GM23338 (cell line): ENCODE measurements around the gene DOCK1. TPM values are rescaled to one million over a fixed set of nuclear protein-coding genes. Genes with fewer than 3 reads are reported as not detected.

Experiments
- ATAC-seq: fragments of 200-7000 bp; cut with Tn5 transposase; 3 replicates; pipeline ENCODE4 v1.9.1; 2020
- DNase-seq: peaks from one replicate; pipeline ENCODE4 v3.0.0-alpha.2; 2015; ENCODE audit warnings: low spot score
- H2AFZ ChIP-seq: fragments of 200-600 bp; sonication (generic); 2 replicates; pipeline ENCODE4 v1.8.0; 2016; ENCODE audit warnings: antibody characterized with exemption, mild to moderate bottlenecking, moderate library complexity
- H3F3A ChIP-seq: fragments of 200-600 bp; sonication (generic); replicated peaks from 2 replicates; pipeline ENCODE4 v1.8.0; 2017; ENCODE audit warnings: antibody characterized with exemption, mixed run types, low read depth
- H3K27ac ChIP-seq: fragments of 200-600 bp; sonication (generic); 2 replicates; pipeline ENCODE4 v1.6.1; 2016; ENCODE audit warnings: low read depth
- H3K27me3 ChIP-seq: fragments of 200-600 bp; sonication (generic); 2 replicates; pipeline ENCODE4 v1.8.0; 2016; ENCODE audit warnings: mild to moderate bottlenecking, mixed run types, moderate library complexity; ENCODE audit not compliant: insufficient read depth
- H3K36me3 ChIP-seq: fragments of 200-600 bp; sonication (generic); 2 replicates; pipeline ENCODE4 v1.8.0; 2016; ENCODE audit warnings: mild to moderate bottlenecking; ENCODE audit not compliant: insufficient read depth
- H3K4me1 ChIP-seq: fragments of 200-600 bp; sonication (generic); 2 replicates; pipeline ENCODE4 v1.8.0; 2016; ENCODE audit warnings: mild to moderate bottlenecking, moderate library complexity; ENCODE audit not compliant: insufficient read depth
- H3K4me2 ChIP-seq: fragments of 200-600 bp; sonication (generic); 2 replicates; pipeline ENCODE4 v1.7.1; 2017; ENCODE audit warnings: mixed run types
- H3K4me3 ChIP-seq: fragments of 200-600 bp; sonication (generic); 2 replicates; pipeline ENCODE4 v1.6.1; 2016; ENCODE audit warnings: mixed run types
- H3K79me2 ChIP-seq: fragments of 200-600 bp; sonication (generic); replicated peaks from 2 replicates; pipeline ENCODE4 v1.8.0; 2017; ENCODE audit warnings: mild to moderate bottlenecking; ENCODE audit not compliant: insufficient read depth
- H3K9me2 ChIP-seq: fragments of 200-600 bp; sonication (generic); 2 replicates; pipeline ENCODE4 v1.8.0; 2017; ENCODE audit not compliant: insufficient read depth
- H4K20me1 ChIP-seq: fragments of 200-600 bp; sonication (generic); replicated peaks from 2 replicates; pipeline ENCODE4 v1.8.0; 2017; ENCODE audit warnings: mild to moderate bottlenecking; ENCODE audit not compliant: insufficient read depth
- H3K27ac Mint-ChIP-seq: 2 replicates; pipeline ENCODE4 v1.8.0; 2020; ENCODE audit warnings: inconsistent platforms, mild to moderate bottlenecking, moderate library complexity, mixed read lengths
- H3K27me3 Mint-ChIP-seq: 3 replicates; pipeline ENCODE4 v1.8.0; 2022; ENCODE audit warnings: low read depth, mild to moderate bottlenecking, moderate library complexity, mixed read lengths, inconsistent platforms; ENCODE audit not compliant: insufficient read depth, poor library complexity
- H3K36me3 Mint-ChIP-seq: 3 replicates; pipeline ENCODE4 v1.8.0; 2021; ENCODE audit warnings: low read depth, mild to moderate bottlenecking, inconsistent platforms, moderate library complexity, mixed read lengths
- H3K4me1 Mint-ChIP-seq: 3 replicates; pipeline ENCODE4 v1.8.0; 2020; ENCODE audit warnings: mild to moderate bottlenecking, inconsistent platforms, mixed read lengths
- H3K4me3 Mint-ChIP-seq: 3 replicates; pipeline ENCODE4 v1.8.0; 2021; ENCODE audit warnings: moderate library complexity, mild to moderate bottlenecking, inconsistent platforms, mixed read lengths
- H3K9me3 Mint-ChIP-seq: 3 replicates; pipeline ENCODE4 v1.8.0; 2020; ENCODE audit warnings: moderate library complexity, mild to moderate bottlenecking, inconsistent platforms, mixed read lengths
- CREB1 ChIP-seq: fragments of 250-450 bp; sonication (Bioruptor Pico); IDR thresholded peaks from 2 replicates; pipeline ENCODE4 v1.5.0; 2020; ENCODE audit warnings: low read depth, mild to moderate bottlenecking, moderate library complexity
- CTCF ChIP-seq, 2 experiments: fragments of 200-600 bp in 1 of 2; sonication (generic) in 1 of 2; conservative IDR thresholded peaks; 2 replicates each; pipeline versions ENCODE4 v1.5.1 to v1.6.1; 2016 to 2017; ENCODE audit warnings: antibody characterized with exemption in 2 of 2, low read depth in 2 of 2, mild to moderate bottlenecking in 2 of 2, moderate library complexity in 1 of 2
- ETS1 ChIP-seq: IDR thresholded peaks from 2 replicates; pipeline ENCODE4 v1.6.1; 2016; ENCODE audit warnings: antibody characterized with exemption
- EZH2 ChIP-seq: fragments of 200-600 bp; sonication (generic); IDR thresholded peaks from one replicate; pipeline ENCODE4 v1.8.0; 2017; ENCODE audit warnings: antibody characterized with exemption, mild to moderate bottlenecking, low read depth; ENCODE audit not compliant: unreplicated experiment
- EZH2phosphoT487 ChIP-seq: fragments of 200-600 bp; sonication (generic); IDR thresholded peaks from one replicate; pipeline ENCODE4 v1.8.1; 2018; ENCODE audit warnings: antibody characterized with exemption; ENCODE audit not compliant: unreplicated experiment
- JUNB ChIP-seq: IDR thresholded peaks from one replicate; pipeline ENCODE4 v1.6.1; 2016; ENCODE audit warnings: antibody characterized with exemption; ENCODE audit not compliant: unreplicated experiment
- POLR2AphosphoS5 ChIP-seq: IDR thresholded peaks from 2 replicates; pipeline ENCODE4 v1.6.1; 2016; ENCODE audit warnings: antibody characterized with exemption, low read depth
- REST ChIP-seq: IDR thresholded peaks from one replicate; pipeline ENCODE4 v1.6.1; 2018; ENCODE audit warnings: antibody characterized with exemption; ENCODE audit not compliant: unreplicated experiment
- STAT1 ChIP-seq: IDR thresholded peaks from one replicate; pipeline ENCODE4 v1.6.1; 2016; ENCODE audit warnings: antibody characterized with exemption; ENCODE audit not compliant: unreplicated experiment
- ZNF114 ChIP-seq: fragments of 250-450 bp; sonication (Bioruptor Pico); IDR thresholded peaks from 2 replicates; pipeline ENCODE4 v1.5.0; 2020; ENCODE audit warnings: mild to moderate bottlenecking, moderate library complexity
- ZNF331 ChIP-seq: fragments of 250-450 bp; sonication (Bioruptor Pico); IDR thresholded peaks from 2 replicates; pipeline ENCODE4 v1.5.0; 2020; ENCODE audit warnings: low read depth, mild to moderate bottlenecking, moderate library complexity
- polyA plus RNA-seq: library from polyadenylated mRNA; unstranded; fragments of >200 nt; fragmentation: Nextera tagmentation; extraction: Ambion mirVana; gene quantifications from 2 replicates; pipeline ENCODE4 v1.2.1, GENCODE V29; 2016
- total RNA-seq: library from RNA; depleted of rRNA; stranded (reverse); fragments of >200 nt; shearing (Covaris generic); gene quantifications from 2 replicates; pipeline ENCODE4 v1.2.3, GENCODE V29; 2014

The DOCK1 gene
- total and polyA plus RNA-seq, 2 experiments from 2014 or later, result 13.2 to 55.3 TPM

GRCh38 chr10:127047878-127048238 lies 142.6 kb downstream of the DOCK1 start:
- Mint-ChIP-seq H3K4me1 (no peaks in the 10 kb centered on the region; the same call in 2 of the 3 replicates), H3K9me3 (no peaks in the 10 kb centered on the region), H3K27me3 (no peaks in the 10 kb centered on the region), H3K27ac (no peak overlapping the region), H3K4me3 (no peak overlapping the region), H3K36me3 (peaks cover 24% of the 10 kb centered on the region)
- TF ChIP-seq EZH2 (no peak), ETS1 (no peak), EZH2phosphoT487 (no peak), ZNF331 (CRISPR knock-in tag) (no peak), POLR2AphosphoS5 (no peak), STAT1 (no peak)
- Histone ChIP-seq H3K4me1 (no peaks in the 10 kb centered on the region), H3K79me2 (no peaks in the 10 kb centered on the region), H3K9me2 (no peaks in the 10 kb centered on the region), H3K4me2 (no peak overlapping the region), H2AFZ (no peak overlapping the region), H3K36me3 (no peaks in the 10 kb centered on the region), H3K27ac (no peak overlapping the region), H3K4me3 (no peak overlapping the region), H4K20me1 (no peaks in the 10 kb centered on the region; the same call in 1 of the 2 replicates), H3F3A (no peaks in the 10 kb centered on the region), H3K27me3 (no peaks in the 10 kb centered on the region)
- ATAC-seq (no peak), DNase-seq (no peak)

- Histone ChIP-seq H3K9me2 (no peaks in the 10 kb centered on the region), H3K27ac (no peak overlapping the region), H3K4me1 (no peaks in the 10 kb centered on the region), H3F3A (no peaks in the 10 kb centered on the region), H4K20me1 (no peaks in the 10 kb centered on the region; the same call in 1 of the 2 replicates), H3K36me3 (no peaks in the 10 kb centered on the region), H3K27me3 (no peaks in the 10 kb centered on the region), H3K4me2 (no peak overlapping the region), H2AFZ (no peak overlapping the region), H3K4me3 (no peak overlapping the region), H3K79me2 (no peaks in the 10 kb centered on the region)
- Mint-ChIP-seq H3K9me3 (no peaks in the 10 kb centered on the region), H3K4me3 (no peak overlapping the region), H3K4me1 (no peaks in the 10 kb centered on the region; the same call in 2 of the 3 replicates), H3K36me3 (peaks cover 24% of the 10 kb centered on the region), H3K27me3 (no peaks in the 10 kb centered on the region), H3K27ac (no peak overlapping the region)
- DNase-seq (no peak), ATAC-seq (no peak)
- TF ChIP-seq REST (no peak), JUNB (no peak), CTCF (conservative IDR thresholded peaks at IDR 0.05; ENCODE audit: low read depth in 2 of 2) (no peak), ZNF331 (CRISPR knock-in tag) (no peak), POLR2AphosphoS5 (no peak), EZH2 (no peak), CREB1 (CRISPR knock-in tag) (no peak), ZNF114 (CRISPR knock-in tag) (no peak), EZH2phosphoT487 (no peak), STAT1 (no peak)
These were observed 143.4 kb downstream of the DOCK1 start for GRCh38 chr10:127048630-127049029.
